GM12801 (cell line): ENCODE measurements around the gene RELN.

ENCODE experiments used
- TF ChIP-seq, protein P1 (sequence below): IDR thresholded peaks from one replicate; pipeline ENCODE4 v1.5.1; 2011; ENCODE audit warnings: control low read depth; ENCODE audit not compliant: insufficient read length; ENCODE audit errors: extremely low read depth

The RELN gene

DNA sequence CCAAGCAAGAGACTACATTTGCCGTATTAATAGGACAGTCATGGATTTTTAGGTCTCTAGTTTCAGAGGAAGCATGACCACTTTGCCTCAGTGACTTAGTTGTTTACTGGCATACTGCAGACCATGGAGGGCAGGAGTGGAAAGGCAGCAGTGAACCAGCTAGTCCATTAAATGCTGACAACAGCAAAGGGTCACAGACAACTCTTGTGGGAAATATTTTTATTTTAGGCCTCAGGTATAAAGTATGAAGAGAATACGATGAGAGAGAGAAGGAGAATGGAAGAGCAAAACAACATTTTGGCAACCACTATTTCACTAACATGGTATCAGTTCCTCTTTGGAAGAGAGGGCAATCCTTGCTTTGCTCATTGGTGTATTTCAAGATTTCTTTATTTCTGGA lies 118.0 kb downstream of the RELN start:
- TF ChIP-seq, protein P1, sequence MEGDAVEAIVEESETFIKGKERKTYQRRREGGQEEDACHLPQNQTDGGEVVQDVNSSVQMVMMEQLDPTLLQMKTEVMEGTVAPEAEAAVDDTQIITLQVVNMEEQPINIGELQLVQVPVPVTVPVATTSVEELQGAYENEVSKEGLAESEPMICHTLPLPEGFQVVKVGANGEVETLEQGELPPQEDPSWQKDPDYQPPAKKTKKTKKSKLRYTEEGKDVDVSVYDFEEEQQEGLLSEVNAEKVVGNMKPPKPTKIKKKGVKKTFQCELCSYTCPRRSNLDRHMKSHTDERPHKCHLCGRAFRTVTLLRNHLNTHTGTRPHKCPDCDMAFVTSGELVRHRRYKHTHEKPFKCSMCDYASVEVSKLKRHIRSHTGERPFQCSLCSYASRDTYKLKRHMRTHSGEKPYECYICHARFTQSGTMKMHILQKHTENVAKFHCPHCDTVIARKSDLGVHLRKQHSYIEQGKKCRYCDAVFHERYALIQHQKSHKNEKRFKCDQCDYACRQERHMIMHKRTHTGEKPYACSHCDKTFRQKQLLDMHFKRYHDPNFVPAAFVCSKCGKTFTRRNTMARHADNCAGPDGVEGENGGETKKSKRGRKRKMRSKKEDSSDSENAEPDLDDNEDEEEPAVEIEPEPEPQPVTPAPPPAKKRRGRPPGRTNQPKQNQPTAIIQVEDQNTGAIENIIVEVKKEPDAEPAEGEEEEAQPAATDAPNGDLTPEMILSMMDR = no peak

DNA sequence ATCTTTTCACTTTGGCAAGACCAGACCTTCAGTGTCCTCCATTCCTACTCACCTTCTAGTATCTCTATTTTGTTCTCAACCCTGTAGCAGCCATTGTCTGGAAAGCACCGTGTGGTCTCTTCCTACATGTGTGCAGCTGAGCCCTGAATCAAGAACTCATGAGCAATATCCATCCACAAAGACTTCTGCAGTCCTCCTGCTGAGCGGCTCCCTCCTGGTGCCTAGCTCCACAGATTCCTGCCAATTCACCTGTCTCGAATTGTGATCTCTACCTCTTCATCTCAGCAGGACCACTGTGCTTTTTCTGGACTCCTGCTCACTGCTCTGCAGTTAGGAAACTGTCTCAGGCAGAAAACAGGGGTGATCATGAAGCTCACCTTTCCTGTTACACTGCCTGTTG lies 118.8 kb downstream of the RELN start:
- TF ChIP-seq, protein P1 = no peak

DNA sequence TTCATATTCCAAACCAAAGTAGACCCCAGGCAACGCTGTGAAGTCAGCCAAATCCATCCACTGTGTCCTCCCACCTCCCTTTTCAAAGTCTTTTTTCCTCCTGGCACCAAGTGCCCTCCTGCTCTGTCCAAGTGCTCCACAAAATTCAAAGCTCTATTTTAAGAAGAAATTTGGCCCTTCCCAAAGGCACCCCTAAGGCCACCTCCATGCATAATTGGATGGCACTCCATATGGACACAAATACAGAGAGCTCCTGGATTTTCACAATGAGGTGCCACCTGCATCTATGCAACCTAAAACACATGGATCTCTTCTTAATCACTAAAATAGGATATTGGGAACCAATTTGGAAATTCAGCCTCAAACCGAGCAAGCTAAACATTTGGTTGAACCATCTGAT lies 121.6 kb downstream of the RELN start:
- TF ChIP-seq, protein P1 = no peak

DNA sequence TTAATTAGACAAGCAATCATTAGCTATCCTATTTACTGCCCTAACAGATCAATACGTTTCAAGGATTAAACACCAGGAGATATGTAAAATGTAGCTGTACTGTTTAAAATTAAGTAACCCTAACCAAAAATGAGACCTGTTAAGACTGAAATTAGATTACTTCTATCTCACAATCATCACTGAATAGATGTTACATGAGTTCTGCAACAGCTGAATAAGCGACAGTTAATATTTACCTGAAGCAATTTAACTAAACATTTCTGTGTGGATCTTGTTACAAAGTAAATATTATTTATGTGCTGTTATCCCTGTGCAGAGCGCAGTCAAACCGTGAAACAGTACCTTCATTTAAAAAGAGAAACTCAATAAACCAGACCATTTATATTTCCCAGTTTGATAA lies 122.5 kb downstream of the RELN start:
- TF ChIP-seq, protein P1 = no peak

DNA sequence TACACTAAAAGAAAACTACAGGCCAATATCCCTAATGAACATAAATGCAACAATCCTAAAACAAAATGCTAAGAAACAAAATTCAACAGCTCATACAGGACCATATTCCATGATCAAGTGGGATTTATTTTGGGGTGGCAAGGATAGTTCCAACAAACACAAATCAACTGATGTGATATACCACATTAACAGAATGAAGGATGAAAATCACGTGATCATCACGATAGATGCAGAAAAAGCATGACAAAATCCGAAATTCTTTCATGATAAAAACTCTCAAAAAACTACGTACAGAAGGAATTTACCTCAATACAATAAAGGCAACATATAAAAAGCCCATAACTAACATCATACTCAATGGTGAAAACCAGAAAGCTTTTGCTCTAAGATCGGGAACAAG lies 124.0 kb downstream of the RELN start:
- TF ChIP-seq, protein P1 = no peak

DNA sequence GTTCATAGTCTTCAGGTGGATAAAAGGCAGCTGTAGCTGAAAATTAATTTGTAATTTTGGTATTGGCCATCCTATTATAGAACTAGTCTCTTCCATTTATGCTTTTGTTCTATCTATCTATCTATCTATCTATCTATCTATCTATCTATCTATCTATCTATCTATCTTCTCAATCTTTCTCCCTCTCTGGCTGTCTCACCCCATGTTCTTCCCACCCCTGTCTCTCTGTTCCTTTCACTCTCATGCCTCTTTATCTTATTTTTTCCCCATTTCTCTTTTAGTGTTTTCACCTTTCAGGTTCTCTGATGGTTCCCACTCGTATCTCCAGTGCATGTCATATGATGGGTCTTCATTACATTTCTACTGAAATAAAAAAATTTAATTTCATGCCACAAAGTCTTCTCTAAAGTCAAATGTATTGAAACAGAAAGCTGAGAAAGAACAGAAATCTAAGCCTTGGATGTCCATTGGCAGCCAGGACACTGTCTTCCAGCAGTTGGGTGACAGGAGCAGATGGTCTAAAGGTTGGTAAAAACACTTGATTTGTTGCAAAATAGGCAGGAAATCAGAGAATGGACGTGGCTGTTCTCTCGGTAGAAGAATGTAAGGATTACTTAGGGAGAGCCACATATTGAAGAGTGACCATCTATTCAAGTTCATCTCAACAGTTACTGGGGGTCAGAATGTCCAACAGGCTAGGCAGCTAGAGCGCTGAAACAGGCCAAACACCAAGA lies 127.0 kb downstream of the RELN start:
- TF ChIP-seq, protein P1 = no peak

DNA sequence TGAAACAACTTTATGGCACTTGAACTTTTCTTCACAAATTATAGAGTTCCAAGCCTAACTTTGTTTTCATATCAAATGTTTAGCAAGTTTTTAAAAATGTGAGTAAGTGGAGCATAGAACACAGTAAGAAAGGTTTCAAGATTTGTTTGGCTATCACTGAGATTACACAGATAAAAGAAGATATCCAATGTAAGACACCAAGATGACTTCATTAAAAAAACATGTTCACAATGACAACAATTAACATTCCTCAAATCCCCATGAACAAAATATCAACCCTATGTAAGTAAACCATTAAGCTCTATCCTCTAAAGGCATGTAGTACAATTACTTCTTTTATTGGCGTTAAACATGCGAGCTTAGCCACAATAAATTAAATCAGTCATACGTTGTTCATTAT lies 129.7 kb downstream of the RELN start:
- TF ChIP-seq, protein P1 = no peak
